DLD1 (cell line): Measurements from ENCODE around the gene PSME2.

Source experiments
- in situ Hi-C: cut with HindIII; loops from 2 replicates; pipeline ENCODE4 v1.10.0; 2017; ENCODE audit warnings: low sequenced_read_pairs

PSME2 gene

DNA sequence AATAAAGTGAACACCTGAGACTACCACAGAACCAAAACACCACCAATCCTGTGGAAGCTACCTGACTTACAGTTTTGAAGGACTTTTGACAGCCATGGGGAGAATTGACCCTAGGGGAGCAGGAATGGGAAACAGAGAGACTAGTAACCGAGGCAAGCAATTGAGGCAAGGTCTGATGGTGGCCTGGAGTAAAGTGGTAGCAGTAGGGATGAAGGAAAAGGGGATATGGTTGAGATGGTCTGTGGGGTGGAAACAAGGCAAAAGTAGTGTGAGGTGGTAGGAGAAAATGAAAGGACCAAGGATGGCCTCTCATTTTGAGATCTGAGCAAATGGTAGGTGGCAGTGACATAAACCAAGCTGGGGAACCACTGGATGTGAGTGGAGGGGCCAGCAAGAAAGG is 10.4 kb upstream of the PSME2 start:
- in situ Hi-C loops, result no loop called here

- in situ Hi-C loops, result no loop called here
Measured at GRCh38 chr14:24155100-24155499, 8.7 kb upstream of the PSME2 start.

DNA sequence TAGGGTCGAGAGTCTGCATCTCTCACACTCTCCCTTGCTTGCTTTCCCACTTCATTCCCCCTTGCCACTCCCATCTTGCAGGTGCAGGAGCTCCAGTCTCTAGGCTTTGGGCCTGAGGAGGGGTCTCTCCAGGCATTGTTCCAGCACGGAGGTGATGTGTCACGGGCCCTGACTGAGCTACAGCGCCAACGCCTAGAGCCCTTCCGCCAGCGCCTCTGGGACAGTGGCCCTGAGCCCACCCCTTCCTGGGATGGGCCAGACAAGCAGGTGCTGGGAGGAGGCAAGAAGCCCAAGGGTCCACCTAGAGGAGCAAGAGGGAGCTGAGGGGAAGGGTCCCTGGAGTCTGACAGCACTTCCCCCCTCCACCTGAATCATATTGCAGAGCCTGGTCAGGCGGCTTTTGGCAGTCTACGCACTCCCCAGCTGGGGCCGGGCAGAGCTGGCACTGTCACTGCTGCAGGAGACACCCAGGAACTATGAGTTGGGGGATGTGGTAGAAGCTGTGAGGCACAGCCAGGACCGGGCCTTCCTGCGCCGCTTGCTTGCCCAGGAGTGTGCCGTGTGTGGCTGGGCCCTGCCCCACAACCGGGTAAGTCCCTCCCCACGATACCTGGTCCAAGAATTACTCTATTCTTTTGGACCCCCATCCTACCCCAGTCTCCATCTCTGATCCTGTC is 5.1 kb upstream of the PSME2 start:
- in situ Hi-C loops, result no loop called here

DNA sequence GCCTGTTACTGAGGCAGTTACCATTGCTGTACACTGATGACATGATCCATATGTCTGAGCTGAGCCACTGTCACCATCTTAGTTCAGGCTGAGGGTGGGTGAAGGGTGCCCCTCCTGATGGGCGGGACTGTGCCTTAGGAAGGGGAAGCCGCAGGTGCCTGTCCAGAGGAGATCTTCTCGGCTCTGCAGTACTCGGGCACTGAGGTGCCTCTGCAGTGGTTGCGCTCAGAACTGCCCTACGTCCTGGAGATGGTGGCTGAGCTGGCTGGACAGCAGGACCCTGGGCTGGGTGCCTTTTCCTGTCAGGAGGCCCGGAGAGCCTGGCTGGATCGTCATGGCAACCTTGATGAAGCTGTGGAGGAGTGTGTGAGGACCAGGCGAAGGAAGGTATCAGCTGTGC is 4.6 kb upstream of the PSME2 start:
- in situ Hi-C loops, result no loop called here

GRCh38 chr14:24150567-24150966 is 4.2 kb upstream of the PSME2 start:
- in situ Hi-C loops, result no loop called here

DNA sequence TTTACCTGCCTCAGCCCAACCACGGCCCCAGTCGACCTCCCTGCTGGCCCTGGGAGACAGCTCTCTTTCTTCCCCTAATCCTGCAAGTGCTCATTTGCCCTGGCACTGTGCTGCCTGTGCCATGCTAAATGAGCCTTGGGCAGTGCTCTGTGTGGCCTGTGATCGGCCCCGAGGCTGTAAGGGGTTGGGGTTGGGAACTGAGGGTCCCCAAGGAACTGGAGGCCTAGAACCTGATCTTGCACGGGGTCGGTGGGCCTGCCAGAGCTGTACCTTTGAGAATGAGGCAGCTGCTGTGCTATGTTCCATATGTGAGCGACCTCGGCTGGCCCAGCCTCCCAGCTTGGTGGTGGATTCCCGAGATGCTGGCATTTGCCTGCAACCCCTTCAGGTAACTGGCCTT is 3.7 kb upstream of the PSME2 start:
- in situ Hi-C loops, result no loop called here

- in situ Hi-C loops, result no loop called here
Measured at GRCh38 chr14:24149302-24149969, 3.0 kb upstream of the PSME2 start.

DNA sequence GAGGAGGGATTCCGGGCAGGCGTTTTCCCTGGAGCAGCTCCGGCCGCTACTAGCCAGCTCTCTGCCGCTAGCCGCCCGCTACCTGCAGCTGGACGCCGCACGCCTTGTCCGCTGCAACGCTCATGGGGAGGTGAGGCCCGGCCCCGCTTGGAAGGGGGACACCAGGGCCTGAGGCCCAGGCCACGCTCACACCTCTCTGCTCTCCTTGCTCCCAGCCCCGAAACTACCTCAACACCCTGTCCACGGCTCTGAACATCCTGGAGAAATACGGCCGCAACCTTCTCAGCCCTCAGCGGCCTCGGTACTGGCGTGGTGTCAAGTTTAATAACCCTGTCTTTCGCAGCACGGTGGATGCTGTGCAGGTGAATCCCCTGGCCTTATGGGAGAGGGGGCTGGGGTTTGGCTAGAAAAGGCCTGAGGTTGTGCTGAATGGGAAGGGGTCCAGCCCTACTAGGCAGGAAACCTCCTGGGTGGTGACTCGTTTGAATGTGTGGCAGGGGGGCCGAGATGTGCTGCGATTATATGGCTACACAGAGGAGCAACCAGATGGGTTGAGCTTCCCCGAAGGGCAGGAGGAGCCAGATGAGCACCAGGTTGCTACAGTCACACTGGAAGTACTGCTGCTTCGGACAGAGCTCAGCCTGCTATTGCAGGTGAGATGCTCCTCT is 1.5 kb upstream of the PSME2 start:
- in situ Hi-C loops, result no loop called here

GRCh38 chr14:24146978-24147760 is 759 bp upstream of the PSME2 start, which contains the start of gene RNF31:
RNF31 (plus strand) TSS chr14:24147498; CDS start chr14:24147699, 201 bp downstream.
- in situ Hi-C loops, result no loop called here

GRCh38 chr14:24145690-24146452 is 539 bp downstream of the PSME2 start:
- in situ Hi-C loops, result no loop called here

- in situ Hi-C loops, result no loop called here
Measured at GRCh38 chr14:24145219-24145618, 1.2 kb downstream of the PSME2 start.

DNA sequence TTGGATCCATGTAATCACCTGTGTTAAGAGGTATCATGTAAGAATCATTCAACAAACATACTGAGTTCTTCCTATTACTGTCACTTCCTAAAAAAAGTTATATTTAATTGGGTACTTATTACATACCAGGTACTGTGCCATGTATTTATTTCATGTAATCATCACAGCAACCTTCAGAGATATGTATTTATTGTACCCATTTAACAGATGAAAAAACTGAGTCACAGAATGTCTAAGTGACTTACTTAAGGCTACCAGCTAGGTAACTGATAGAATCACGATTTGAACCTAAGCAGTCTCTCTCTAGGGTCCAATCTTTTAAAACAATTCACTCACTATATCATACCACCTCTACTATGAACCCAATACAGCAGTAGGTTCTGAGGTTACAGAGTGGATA is 2.0 kb downstream of the PSME2 start:
- in situ Hi-C loops, result no loop called here

DNA sequence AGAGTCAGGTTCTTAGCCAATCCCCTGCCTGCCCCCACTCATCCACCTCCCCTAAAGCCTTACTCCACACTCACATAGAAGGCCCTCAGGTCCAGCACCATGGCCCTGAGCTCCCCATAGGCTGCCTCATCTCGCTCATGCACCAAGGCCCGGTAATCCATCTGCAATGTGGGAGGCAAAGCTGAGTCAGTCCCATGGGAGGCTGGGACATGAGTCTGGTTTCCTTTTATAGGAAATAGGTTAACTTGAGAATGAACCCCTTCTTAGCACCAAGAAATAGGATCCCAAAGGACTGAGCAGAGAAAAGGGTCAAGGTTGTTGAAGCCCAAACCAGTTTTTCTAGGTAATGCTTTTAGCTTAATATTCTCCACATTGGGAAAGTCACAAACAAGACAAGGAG is 2.9 kb downstream of the PSME2 start:
- in situ Hi-C loops, result no loop called here

DNA sequence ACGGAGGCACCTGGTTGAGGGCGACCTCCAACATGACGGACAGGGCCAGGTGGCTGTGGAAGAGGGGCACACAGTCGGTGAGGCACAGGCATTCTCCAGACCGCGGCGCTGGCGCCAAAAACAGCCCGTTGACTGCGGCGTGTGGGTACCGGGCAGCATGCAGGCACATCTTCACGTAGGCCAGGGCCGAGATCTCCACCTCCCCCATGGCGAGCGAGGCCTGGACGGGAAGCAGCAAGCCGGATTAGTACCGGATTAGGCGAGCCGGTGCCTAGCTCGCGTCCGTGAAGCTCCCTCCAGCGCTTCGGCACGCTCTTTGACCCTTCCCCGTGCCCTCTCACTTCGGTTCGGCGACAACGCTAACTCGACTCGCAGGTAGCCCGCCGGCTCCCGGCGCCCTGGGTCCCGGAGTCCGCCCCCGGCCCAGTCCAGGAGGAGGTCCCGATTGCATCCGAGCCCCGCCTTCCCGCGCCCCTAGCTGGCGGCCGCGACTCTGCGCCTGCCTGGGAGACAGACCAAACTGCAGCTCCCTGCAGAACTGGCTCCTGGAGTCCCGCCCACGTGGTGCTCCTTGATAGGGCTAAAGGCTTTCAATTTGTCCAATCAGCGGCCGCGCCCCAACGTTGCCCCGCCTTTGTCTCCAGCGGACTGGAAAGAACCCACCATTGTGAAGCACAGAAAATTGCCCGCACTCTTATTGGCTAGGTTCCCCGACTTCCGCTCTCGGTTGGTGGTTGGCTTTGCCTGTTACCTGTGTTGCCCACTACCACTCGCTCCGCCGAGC is 5.1 kb downstream of the PSME2 start, which contains the start of gene EMC9:
Gene EMC9 (minus strand): TSS at position 495 of the 784 bp plus-strand sequence. CDS start 287 bp downstream, at position 208.
- in situ Hi-C loops, result no loop called here

GRCh38 chr14:24139272-24139934 is 7.0 kb downstream of the PSME2 start:
- in situ Hi-C loops, result no loop called here

DNA sequence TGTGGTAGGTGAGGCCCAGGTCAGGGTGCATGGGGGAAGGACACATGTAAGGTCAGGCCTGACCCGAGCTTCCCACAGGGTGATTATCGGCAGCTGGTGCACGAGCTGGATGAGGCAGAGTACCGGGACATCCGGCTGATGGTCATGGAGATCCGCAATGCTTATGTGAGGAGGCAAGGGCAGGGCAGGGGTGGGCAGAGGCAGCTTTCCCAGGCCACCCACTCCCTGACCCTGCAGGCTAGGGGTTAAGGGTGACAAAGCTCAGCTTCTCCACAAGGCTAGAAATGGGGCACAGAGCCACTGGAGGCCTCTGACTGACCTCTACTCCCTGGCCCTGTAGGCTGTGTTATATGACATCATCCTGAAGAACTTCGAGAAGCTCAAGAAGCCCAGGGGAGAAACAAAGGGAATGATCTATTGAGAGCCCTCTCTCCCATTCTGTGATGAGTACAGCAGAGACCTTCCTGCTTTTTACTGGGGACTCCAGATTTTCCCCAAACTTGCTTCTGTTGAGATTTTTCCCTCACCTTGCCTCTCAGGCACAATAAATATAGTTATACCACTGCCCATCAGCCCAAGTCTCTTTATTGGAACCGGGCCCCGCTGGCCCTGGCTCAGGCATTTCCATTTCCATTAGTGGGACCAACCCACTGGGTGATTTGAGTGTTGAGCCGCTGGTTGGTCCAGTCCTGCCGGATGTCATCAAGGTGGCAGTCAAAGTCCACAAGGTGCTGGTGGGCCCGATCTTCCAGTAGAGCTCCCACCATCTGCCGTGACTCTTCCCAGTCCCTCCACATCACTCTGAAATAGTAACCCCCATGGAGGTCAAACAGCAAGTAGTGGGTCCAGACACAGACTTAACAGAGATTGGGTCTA is 7.8 kb downstream of the PSME2 start:
- in situ Hi-C loops, result no loop called here

DNA sequence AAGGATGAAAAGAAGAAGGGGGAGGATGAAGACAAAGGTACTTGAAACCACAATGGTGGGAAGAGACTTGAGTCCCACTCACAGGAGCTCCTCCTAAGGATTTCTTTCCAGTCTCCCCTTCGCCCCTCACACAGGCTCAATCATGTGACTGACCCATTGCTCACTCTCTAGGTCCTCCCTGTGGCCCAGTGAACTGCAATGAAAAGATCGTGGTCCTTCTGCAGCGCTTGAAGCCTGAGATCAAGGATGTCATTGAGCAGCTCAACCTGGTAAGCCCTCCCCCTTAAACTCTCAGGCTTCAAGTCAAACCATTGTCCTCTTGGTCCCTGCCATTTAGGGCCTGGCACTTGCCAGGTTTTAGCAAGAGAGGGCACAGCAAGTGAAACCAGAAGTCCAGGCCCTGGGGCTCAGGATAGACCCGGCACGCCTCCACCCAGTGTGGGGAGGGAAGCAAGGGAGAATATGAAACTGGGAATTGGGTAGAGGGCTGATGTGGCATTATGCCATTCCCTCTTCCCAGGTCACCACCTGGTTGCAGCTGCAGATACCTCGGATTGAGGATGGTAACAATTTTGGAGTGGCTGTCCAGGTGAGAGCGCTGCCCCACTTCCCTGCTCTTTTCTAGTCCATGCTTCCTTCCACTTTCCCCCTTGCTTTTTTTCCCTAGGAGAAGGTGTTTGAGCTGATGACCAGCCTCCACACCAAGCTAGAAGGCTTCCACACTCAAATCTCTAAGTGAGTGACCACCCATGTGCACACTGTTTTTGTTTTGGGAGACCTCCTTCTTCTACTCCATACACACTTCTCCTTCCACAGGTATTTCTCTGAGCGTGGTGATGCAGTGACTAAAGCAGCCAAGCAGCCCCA is 8.6 kb downstream of the PSME2 start:
- in situ Hi-C loops, result no loop called here
